Tibial nerve (tissue), 4 donors: ENCODE data around the gene TLE3. TPM values are rescaled to one million over a fixed set of nuclear protein-coding genes. Genes with fewer than 3 reads are reported as not detected.

Experiments used
- DNase-seq, 2 donors: peaks; one replicate each; pipeline ENCODE4 v3.0.0-alpha.2; 2019; ENCODE audit warnings: low spot score in 2 of 2
- H3K27ac ChIP-seq, 4 donors: fragments of 200-600 bp; sonication (generic) in 3 of 4; one replicate each; pipeline ENCODE4 v1.5.1; 2017 to 2019; ENCODE audit warnings: mild to moderate bottlenecking in 1 of 4
- H3K27me3 ChIP-seq, 2 donors: fragments of 200-600 bp; sonication (generic) in 1 of 2; one replicate each; pipeline versions ENCODE4 v1.5.1 to v1.6.0; 2017 to 2019
- H3K36me3 ChIP-seq, 3 donors: fragments of 200-600 bp; sonication (generic); one replicate each; pipeline ENCODE4 v1.5.1; 2018 to 2019
- H3K4me1 ChIP-seq, 4 donors: fragments of 200-600 bp; sonication (generic) in 3 of 4; one replicate each; pipeline ENCODE4 v1.5.1; 2017 to 2019
- H3K4me3 ChIP-seq, 4 donors: fragments of 200-600 bp; sonication (generic) in 3 of 4; one replicate each; pipeline ENCODE4 v1.5.1; 2017 to 2019; ENCODE audit warnings: mild to moderate bottlenecking in 1 of 4, moderate library complexity in 1 of 4
- H3K9me3 ChIP-seq, 4 donors: fragments of 200-600 bp; sonication (generic) in 3 of 4; one replicate each; pipeline ENCODE4 v1.5.1; 2017 to 2019
- EP300 ChIP-seq, 2 donors: sonication (generic); formaldehyde crosslinking; IDR thresholded peaks; one replicate each; pipeline ENCODE4 v1.6.1; 2017; ENCODE audit warnings: antibody characterized with exemption in 2 of 2, mild to moderate bottlenecking in 1 of 2
- POLR2A ChIP-seq, 2 donors: fragments of 450-650 bp; IDR thresholded peaks; one replicate each; pipeline ENCODE4 v1.6.1; 2017; ENCODE audit warnings: antibody characterized with exemption in 2 of 2, mild to moderate bottlenecking in 2 of 2, moderate library complexity in 2 of 2
- WGBS, 2 donors: methylation state at CpG; one replicate each; pipeline ENCODE4 v1.1.5; 2018; 5-methylcytosine and 5-hydroxymethylcytosine counted together
- total RNA-seq, 4 donors: library from RNA; depleted of rRNA; stranded (reverse); fragments of >200 nt; gene quantifications; one replicate each; pipeline ENCODE4 v1.1.0, GENCODE V29; 2016
- TF ChIP-seq, protein P1 (sequence below), 5 experiments: fragments of 200-600 bp in 3 of 5; fragments of 450-650 bp in 2 of 5; sonication (generic) in 3 of 5; IDR thresholded peaks; one replicate each; pipeline ENCODE4 v1.5.1; 2016 to 2019; ENCODE audit warnings: antibody characterized with exemption in 5 of 5, mild to moderate bottlenecking in 3 of 5, moderate library complexity in 2 of 5

The TLE3 gene
- total RNA-seq, 4 donors from 2014 or later, result 62.4 to 91.6 (median 76.9) TPM

DNA sequence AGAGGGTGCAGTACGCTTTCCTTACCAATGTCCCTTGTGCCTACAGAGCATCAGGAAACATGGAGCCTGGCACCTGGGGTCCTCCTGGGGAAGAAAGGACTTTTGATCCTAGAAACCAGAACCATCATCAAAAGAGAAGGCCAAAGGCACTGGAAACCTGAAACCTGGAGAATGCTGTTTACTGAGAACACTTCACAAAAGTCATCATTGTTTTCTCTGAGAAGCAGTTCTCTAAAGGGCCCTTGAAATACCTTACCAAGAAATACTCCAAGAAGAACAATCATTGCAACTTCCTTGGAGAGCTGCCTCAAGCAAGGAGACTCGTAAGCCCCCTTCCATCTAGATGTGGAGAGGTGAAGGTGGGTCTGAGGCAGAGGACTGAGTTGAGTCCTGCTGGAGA lies 66.0 kb downstream of the TLE3 start:
- peaks cover 0 to 3% of the 10 kb centered on the region in 2 donors for H3K27me3 ChIP-seq
- 95 to 96% methylated on average over 2 of the region's 2 CpGs for WGBS, 2 donors
- TF ChIP-seq, protein P1, sequence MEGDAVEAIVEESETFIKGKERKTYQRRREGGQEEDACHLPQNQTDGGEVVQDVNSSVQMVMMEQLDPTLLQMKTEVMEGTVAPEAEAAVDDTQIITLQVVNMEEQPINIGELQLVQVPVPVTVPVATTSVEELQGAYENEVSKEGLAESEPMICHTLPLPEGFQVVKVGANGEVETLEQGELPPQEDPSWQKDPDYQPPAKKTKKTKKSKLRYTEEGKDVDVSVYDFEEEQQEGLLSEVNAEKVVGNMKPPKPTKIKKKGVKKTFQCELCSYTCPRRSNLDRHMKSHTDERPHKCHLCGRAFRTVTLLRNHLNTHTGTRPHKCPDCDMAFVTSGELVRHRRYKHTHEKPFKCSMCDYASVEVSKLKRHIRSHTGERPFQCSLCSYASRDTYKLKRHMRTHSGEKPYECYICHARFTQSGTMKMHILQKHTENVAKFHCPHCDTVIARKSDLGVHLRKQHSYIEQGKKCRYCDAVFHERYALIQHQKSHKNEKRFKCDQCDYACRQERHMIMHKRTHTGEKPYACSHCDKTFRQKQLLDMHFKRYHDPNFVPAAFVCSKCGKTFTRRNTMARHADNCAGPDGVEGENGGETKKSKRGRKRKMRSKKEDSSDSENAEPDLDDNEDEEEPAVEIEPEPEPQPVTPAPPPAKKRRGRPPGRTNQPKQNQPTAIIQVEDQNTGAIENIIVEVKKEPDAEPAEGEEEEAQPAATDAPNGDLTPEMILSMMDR (IDR thresholded peaks at IDR 0.05), result no peak
- TF ChIP-seq EP300 (IDR thresholded peaks at IDR 0.05), result no peak
- TF ChIP-seq POLR2A (IDR thresholded peaks at IDR 0.05), result no peak
- no peaks in the 10 kb centered on the region for H3K9me3 ChIP-seq
- peaks cover 0 to 12% (median 2%) of the 10 kb centered on the region in 4 donors for H3K4me1 ChIP-seq
- H3K36me3 ChIP-seq, result no peaks in the 10 kb centered on the region
- H3K4me3 ChIP-seq, result no peak overlapping the region
- H3K27ac ChIP-seq, result no peak overlapping the region
- DNase-seq, result no peak

DNA sequence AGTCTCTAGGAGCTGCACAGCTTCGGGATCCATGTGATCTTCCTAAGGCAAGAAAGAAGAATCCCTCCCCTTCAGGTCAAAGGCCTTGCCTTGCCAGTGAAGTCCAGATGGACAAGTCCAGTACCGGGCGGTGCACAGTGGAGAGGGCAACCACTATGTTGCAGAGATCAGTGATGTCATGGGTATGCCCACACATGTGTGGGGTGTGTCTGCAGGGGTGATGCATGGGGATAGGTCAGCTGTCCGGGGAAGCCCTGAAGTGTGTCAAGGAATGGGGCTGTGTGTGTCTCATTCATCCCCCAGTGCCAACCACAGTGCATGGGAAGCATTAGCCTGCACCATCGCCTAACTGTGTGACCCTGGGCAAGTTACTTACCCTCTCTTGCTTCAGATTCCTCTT lies 66.5 kb downstream of the TLE3 start:
- DNase-seq, result no peak
- 94 to 95% methylated on average over 3 to 5 of the region's 5 CpGs for WGBS, 2 donors

DNA sequence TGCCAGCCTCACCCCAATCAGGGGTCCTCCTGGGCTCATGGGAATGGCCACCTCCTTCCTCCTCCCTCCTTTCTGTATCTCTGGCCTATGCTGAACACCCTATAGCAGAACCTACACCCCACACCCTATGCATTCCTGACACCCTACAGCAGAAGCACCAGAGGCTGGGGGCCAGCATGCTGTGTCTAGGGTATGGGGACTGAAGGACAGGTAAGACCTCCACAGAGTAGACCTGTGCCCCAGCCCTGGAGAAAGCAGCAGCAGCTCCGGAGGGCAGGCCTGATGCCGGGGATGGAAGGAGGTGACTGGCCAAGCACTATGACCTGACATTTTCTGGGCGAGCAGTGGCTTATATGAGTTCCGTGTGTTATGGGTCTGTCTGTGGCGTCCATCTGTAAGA lies 66.9 kb downstream of the TLE3 start:
- Histone ChIP-seq H3K9me3 (no peaks in the 10 kb centered on the region), H3K27me3 (peaks cover 0 to 3% of the 10 kb centered on the region in 2 donors), H3K36me3 (no peaks in the 10 kb centered on the region), H3K4me1 (peaks cover 0 to 13% (median 2%) of the 10 kb centered on the region in 4 donors), H3K27ac (no peak overlapping the region), H3K4me3 (no peak overlapping the region)
- TF ChIP-seq POLR2A (IDR thresholded peaks at IDR 0.05), result no peak
- no peak for TF ChIP-seq EP300 (IDR thresholded peaks at IDR 0.05)
- TF ChIP-seq, protein P1 (IDR thresholded peaks at IDR 0.05), result no peak
- 98 to 100% methylated on average over 5 of the region's 5 CpGs for WGBS, 2 donors
- no peak for DNase-seq

More for the DNA sequence above, 66.5 kb downstream of the TLE3 start:
- Histone ChIP-seq H3K4me3 (no peak overlapping the region), H3K27ac (no peak overlapping the region), H3K27me3 (peaks cover 0 to 3% of the 10 kb centered on the region in 2 donors), H3K9me3 (no peaks in the 10 kb centered on the region), H3K36me3 (no peaks in the 10 kb centered on the region), H3K4me1 (peaks cover 0 to 12% (median 2%) of the 10 kb centered on the region in 4 donors)
- no peak for TF ChIP-seq EP300 (IDR thresholded peaks at IDR 0.05)
- TF ChIP-seq, protein P1 (IDR thresholded peaks at IDR 0.05), result no peak
- no peak for TF ChIP-seq POLR2A (IDR thresholded peaks at IDR 0.05)

DNA sequence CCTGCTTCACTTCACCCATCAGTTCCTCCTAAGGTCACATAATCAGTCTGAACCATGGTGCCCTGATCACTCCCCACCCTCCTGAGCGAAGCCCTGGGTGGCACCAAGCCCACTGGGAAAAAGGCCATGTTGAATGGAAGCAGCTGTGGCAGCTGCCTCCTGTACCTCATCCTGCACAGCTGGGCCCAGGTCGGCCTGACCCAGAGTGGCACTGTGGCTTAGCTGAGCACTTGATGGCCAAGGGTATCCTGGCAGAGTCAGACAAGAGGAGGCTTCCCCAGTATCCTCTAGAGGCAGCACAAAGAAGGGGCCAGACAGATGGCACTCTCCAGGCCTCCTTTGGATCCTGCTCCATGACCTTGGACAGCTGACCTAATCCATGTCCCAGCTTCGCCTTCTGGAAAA lies 68.4 kb downstream of the TLE3 start:
- Histone ChIP-seq H3K9me3 (no peaks in the 10 kb centered on the region), H3K4me1 (peaks cover 0 to 28% (median 3%) of the 10 kb centered on the region in 4 donors), H3K27ac (no peak overlapping the region), H3K27me3 (peaks cover 0 to 3% of the 10 kb centered on the region in 2 donors), H3K4me3 (no peak overlapping the region), H3K36me3 (no peaks in the 10 kb centered on the region)
- TF ChIP-seq POLR2A (IDR thresholded peaks at IDR 0.05), result no peak
- no peak for TF ChIP-seq EP300 (IDR thresholded peaks at IDR 0.05)
- TF ChIP-seq, protein P1 (IDR thresholded peaks at IDR 0.05), result no peak
- no peak for DNase-seq
- 89 to 100% methylated on average over 3 of the region's 3 CpGs for WGBS, 2 donors

DNA sequence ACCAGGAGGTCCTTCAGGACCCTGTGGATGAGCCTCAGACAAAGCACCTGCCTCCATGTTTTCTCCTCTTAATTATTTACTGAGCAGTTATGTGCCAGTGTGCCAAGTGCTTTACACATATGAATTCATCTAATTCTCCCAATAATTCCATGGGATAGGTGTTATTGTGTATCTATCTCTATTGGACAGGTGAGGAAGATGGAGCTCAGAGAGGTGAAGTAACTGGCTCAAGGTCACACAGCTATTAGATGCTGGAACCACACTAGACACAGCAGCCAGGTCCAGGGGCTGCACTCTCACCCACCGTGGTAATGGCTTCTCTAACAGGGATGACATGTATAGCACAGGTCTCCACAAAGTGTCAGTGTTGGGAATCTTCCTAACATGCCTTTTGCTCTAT lies 70.2 kb downstream of the TLE3 start:
- WGBS, 2 donors, result 92 to 100% methylated on average over 1 of the region's 1 CpG
- TF ChIP-seq, protein P1 (IDR thresholded peaks at IDR 0.05), result no peak
- TF ChIP-seq EP300 (IDR thresholded peaks at IDR 0.05) (no peak), POLR2A (IDR thresholded peaks at IDR 0.05) (no peak)
- H3K4me3 ChIP-seq, result no peak overlapping the region
- no peaks in the 10 kb centered on the region for H3K9me3 ChIP-seq
- no peaks in the 10 kb centered on the region for H3K27me3 ChIP-seq
- DNase-seq, result no peak
- no peak overlapping the region for H3K27ac ChIP-seq
- H3K4me1 ChIP-seq, result peaks cover 0 to 34% (median 15%) of the 10 kb centered on the region in 4 donors
- no peaks in the 10 kb centered on the region for H3K36me3 ChIP-seq
